Endothelial cell of umbilical vein (primary cell): ENCODE data around the gene ABCA2. TPM values are rescaled to one million over a fixed set of nuclear protein-coding genes. Genes with fewer than 3 reads are reported as not detected.

Source experiments
- BruUV-seq: library from RNA; stranded (reverse); fragments of 400-500 nt; replicated peaks from 2 replicates; lab custom pipeline; 2021; lab: Mats Ljungman, UMichigan
- CTCF ChIA-PET: fragments of 300-600, 350-600 bp; sonication (Branson Sonifier 250); formaldehyde crosslinking; loops from one replicate; lab custom pipeline; 2021; ENCODE audit warnings: antibody characterized with exemption, inconsistent platforms; lab: Charles Lee
- POLR2A ChIA-PET: fragments of 300-600, 350-600 bp; sonication (Branson Sonifier 250); formaldehyde crosslinking; loops from one replicate; lab custom pipeline; 2021; ENCODE audit warnings: antibody characterized with exemption, inconsistent platforms; lab: Charles Lee
- DNase-seq: peaks from one replicate; pipeline ENCODE4 v3.0.0-alpha.2; 2011; ENCODE audit warnings: low read depth, low spot score
- FAIRE-seq: peaks from 2 replicates; lab custom pipeline; 2011; peaks lifted over from hg19 to GRCh38; lab: Jason Lieb, UNC
- H2AFZ ChIP-seq: 2 replicates; pipeline ENCODE4 v1.6.0; 2012; ENCODE audit warnings: low read depth, low read length, control low read depth, inconsistent platforms
- H3K27ac ChIP-seq: 2 replicates; pipeline ENCODE4 v1.5.1; 2011; ENCODE audit warnings: low read depth, mild to moderate bottlenecking, control low read depth, low read length, moderate library complexity; ENCODE audit not compliant: insufficient read depth
- H3K27me3 ChIP-seq, 2 experiments: 2 replicates each; pipeline versions ENCODE4 v1.6.0 to v1.6.1; 2011; ENCODE audit warnings: low read length in 2 of 2, mixed read lengths in 1 of 2; ENCODE audit not compliant: control insufficient read depth in 2 of 2, insufficient read depth in 2 of 2
- H3K36me3 ChIP-seq, 2 experiments: 2 replicates in 1 of 2; 3 replicates in 1 of 2; pipeline ENCODE4 v1.5.1; 2011; ENCODE audit warnings: low read length in 2 of 2, mild to moderate bottlenecking in 1 of 2, moderate library complexity in 1 of 2; ENCODE audit not compliant: control insufficient read depth in 2 of 2, insufficient read depth in 2 of 2; ENCODE audit errors: extremely low read depth in 1 of 2
- H3K4me1 ChIP-seq: 3 replicates; pipeline ENCODE4 v1.5.1; 2011; ENCODE audit warnings: mild to moderate bottlenecking, low read length; ENCODE audit not compliant: control insufficient read depth, insufficient read depth; ENCODE audit errors: extremely low read depth
- H3K4me2 ChIP-seq: 2 replicates; pipeline ENCODE4 v1.6.1; 2011; ENCODE audit warnings: low read length, control low read depth, mixed read lengths; ENCODE audit not compliant: insufficient read depth
- H3K4me3 ChIP-seq, 3 experiments: fragments of 200-600 bp in 1 of 3; sonication (generic), shearing (Covaris generic) in 1 of 3; replicated peaks in 1 of 3; 2 replicates each; pipeline ENCODE4 v1.5.1; 2011 to 2016; ENCODE audit warnings: control low read depth in 3 of 3, low read length in 3 of 3, mild to moderate bottlenecking in 2 of 3, inconsistent platforms in 1 of 3, low read depth in 1 of 3, moderate library complexity in 1 of 3; ENCODE audit not compliant: insufficient read depth in 1 of 3
- H3K79me2 ChIP-seq: 2 replicates; pipeline ENCODE4 v1.6.0; 2012; ENCODE audit warnings: low read length, inconsistent platforms; ENCODE audit not compliant: control insufficient read depth, insufficient read depth
- H3K9ac ChIP-seq: replicated peaks from 2 replicates; pipeline ENCODE3; 2011; ENCODE audit warnings: low read length, control low read depth; ENCODE audit not compliant: insufficient read depth; ENCODE audit errors: extremely low read depth
- H3K9me1 ChIP-seq: replicated peaks from 3 replicates; pipeline ENCODE4 v1.6.0; 2011; ENCODE audit warnings: mild to moderate bottlenecking, low read length; ENCODE audit not compliant: control insufficient read depth, insufficient read depth; ENCODE audit errors: extremely low read depth
- H3K9me3 ChIP-seq: replicated peaks from 2 replicates; pipeline ENCODE4 v1.5.1; 2012; ENCODE audit warnings: low read length, inconsistent platforms; ENCODE audit not compliant: control insufficient read depth, insufficient read depth
- H4K20me1 ChIP-seq: replicated peaks from 2 replicates; pipeline ENCODE3; 2011; ENCODE audit warnings: mild to moderate bottlenecking, low read length; ENCODE audit not compliant: control insufficient read depth, insufficient read depth; ENCODE audit errors: extremely low read depth
- EZH2 ChIP-seq: IDR thresholded peaks from 2 replicates; pipeline ENCODE4 v1.6.1; 2012; ENCODE audit warnings: borderline replicate concordance, low read depth, mild to moderate bottlenecking, moderate library complexity, low read length, inconsistent platforms; ENCODE audit not compliant: severe bottlenecking
- MYC ChIP-seq: IDR thresholded peaks from one replicate; pipeline ENCODE4 v1.6.1; 2011; ENCODE audit warnings: mild to moderate bottlenecking, low read depth, low read length
- POLR2AphosphoS5 ChIP-seq: IDR thresholded peaks from 2 replicates; pipeline ENCODE4 v1.6.1; 2012; ENCODE audit warnings: low read depth, mild to moderate bottlenecking, control low read depth, low read length, moderate library complexity; ENCODE audit not compliant: insufficient read depth
- dilution Hi-C: fragments of 300-500 bp; cut with MboI; formaldehyde crosslinking; loops from one replicate; pipeline ENCODE4 v1.15.0; 2019; ENCODE audit warnings: low sequenced_read_pairs; ENCODE audit not compliant: extremely low pct_ligation_motif_present
- intact Hi-C: fragments of 100-400 bp; cut with micrococcal nuclease; formaldehyde crosslinking; loops from one replicate; pipeline ENCODE4 v1.10.0; 2022
- polyA plus RNA-seq, 4 experiments: library from polyadenylated mRNA; depleted of rRNA in 3 of 4; stranded (reverse) in 3 of 4; unstranded in 1 of 4; fragments of >200 nt; gene quantifications; 2 replicates each; pipeline versions ENCODE4 v1.2.1 to v1.2.3, GENCODE V29; 2011 to 2012; ENCODE audit warnings: missing spikeins in 1 of 4
- total RNA-seq: library from RNA; stranded (reverse); gene quantifications from 2 replicates; pipeline ENCODE4 v1.2.3, GENCODE V29; 2021
- TF ChIP-seq, protein P1 (sequence below): IDR thresholded peaks from 2 replicates; pipeline ENCODE4 v1.6.1; 2011; ENCODE audit not compliant: insufficient read depth, insufficient read length

Gene ABCA2
- total and polyA plus RNA-seq, 2 donors (not counting 3 experiments of a cell fraction or from before 2014, with no cell fraction given): 20.0 to 29.1 TPM

DNA sequence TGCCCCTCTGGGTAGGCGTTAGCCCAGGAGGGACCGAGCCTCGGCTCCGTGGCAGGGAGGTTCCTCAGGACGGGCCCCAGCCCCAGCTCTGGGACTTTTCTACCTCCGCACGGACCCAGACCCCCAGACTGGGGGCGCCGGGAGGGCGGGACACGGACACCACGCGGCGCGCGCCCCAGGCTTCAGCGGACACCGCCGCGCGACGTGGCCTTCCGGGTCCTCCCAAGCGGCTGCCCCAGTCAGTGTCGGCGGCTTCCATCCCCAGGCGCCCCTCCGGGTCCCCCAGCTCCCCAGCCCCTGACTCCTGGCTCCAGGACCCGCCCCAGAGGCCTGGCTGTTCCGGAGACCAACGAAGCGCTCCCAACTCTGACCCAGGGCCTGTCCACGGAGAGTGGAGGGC lies 42.2 kb downstream of the ABCA2 start:
- CTCF ChIA-PET: interaction anchor here (1.3 kb wide), 1 partner anchor 38 kb away, joined by 3 read pairs; no protein-coding TSS in a partner anchor

DNA sequence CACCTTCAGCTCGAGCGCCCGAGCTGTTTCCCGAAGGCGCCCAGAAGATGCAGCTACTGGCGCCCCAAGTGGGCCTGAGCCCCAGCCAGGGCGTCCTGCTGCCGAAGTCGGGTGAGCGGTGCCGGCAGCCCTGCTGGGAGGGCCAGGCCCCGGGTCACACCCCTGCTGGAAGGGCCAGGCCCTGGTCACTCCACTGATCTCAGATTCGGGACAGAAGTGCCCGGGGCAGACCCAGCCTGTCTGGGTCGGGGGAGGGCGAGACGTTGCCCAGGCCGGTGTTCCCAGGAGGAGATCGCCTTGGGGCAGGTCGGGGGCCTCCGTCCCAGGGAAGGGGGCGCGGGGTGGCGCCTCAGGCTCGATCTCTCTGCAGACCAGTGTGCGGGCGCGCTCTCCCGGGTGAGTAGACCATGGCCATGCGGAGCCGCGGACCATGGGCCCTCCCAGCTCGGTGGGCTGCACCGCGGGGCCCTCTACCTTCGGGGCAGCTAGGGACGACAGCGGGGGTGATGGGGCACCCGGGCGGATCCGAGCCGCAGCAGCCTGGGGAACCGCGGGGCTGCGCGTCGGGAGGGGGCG lies 42.9 kb downstream of the ABCA2 start:
- Histone ChIP-seq H2AFZ (no peak overlapping the region), H3K79me2 (no peaks in the 10 kb centered on the region), H3K9me1 (no peaks in the 10 kb centered on the region), H3K4me1 (peaks cover 4% of the 10 kb centered on the region), H3K9me3 (no peaks in the 10 kb centered on the region), H3K4me2 (no peak overlapping the region), H3K27ac (no peak overlapping the region), H4K20me1 (no peaks in the 10 kb centered on the region), H3K4me3 (no peak overlapping the region), H3K36me3 (no peaks in the 10 kb centered on the region), H3K27me3 (peaks cover 3 to 10% of the 10 kb centered on the region in 2 experiments), H3K9ac (no peak overlapping the region)
- POLR2A ChIA-PET: no interaction called here
- DNase-seq: no peak
- CTCF ChIA-PET: interaction anchor here (1.3 kb wide), 1 partner anchor 37 kb away, joined by 3 read pairs; no protein-coding TSS in a partner anchor
- BruUV-seq: no TSS peak
- FAIRE-seq: no peak
- intact Hi-C loops: no loop called here
- dilution Hi-C loops: no loop called here
- TF ChIP-seq, protein P1, sequence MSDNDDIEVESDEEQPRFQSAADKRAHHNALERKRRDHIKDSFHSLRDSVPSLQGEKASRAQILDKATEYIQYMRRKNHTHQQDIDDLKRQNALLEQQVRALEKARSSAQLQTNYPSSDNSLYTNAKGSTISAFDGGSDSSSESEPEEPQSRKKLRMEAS: no peak
- TF ChIP-seq EZH2: peak; percentile 80

More for the DNA sequence above, 42.2 kb downstream of the ABCA2 start:
- Histone ChIP-seq H3K79me2 (no peaks in the 10 kb centered on the region), H3K27ac (no peak overlapping the region), H3K4me3 (no peak overlapping the region), H3K4me1 (peaks cover 4% of the 10 kb centered on the region), H2AFZ (no peak overlapping the region), H3K4me2 (no peak overlapping the region), H3K9me3 (no peaks in the 10 kb centered on the region), H3K36me3 (no peaks in the 10 kb centered on the region), H3K9ac (no peak overlapping the region), H3K27me3 (peaks cover 3 to 10% of the 10 kb centered on the region in 2 experiments), H3K9me1 (no peaks in the 10 kb centered on the region), H4K20me1 (no peaks in the 10 kb centered on the region)
- BruUV-seq: no TSS peak
- intact Hi-C loops (no loop called here), dilution Hi-C loops (no loop called here)
- TF ChIP-seq POLR2AphosphoS5 (no peak), MYC (no peak), EZH2 (no peak)
- DNase-seq (no peak), FAIRE-seq (no peak)
- POLR2A ChIA-PET: no interaction called here
